Psoas muscle (tissue), 8 donors: ENCODE results near the gene EFNA3. TPM values are rescaled to one million over a fixed set of nuclear protein-coding genes. Genes with fewer than 3 reads are reported as not detected.

Experiments used
- ATAC-seq, 4 donors: fragments of 200-7000 bp; cut with Tn5 transposase; one replicate each; pipeline ENCODE4 v1.9.1; 2020; ENCODE audit warnings: moderate library complexity in 3 of 4, mild to moderate bottlenecking in 2 of 4
- DNase-seq, 2 donors: peaks; one replicate each; pipeline ENCODE4 v3.0.0-alpha.2; 2020
- H3K27ac ChIP-seq: fragments of 200-600 bp; one replicate; pipeline ENCODE4 v1.8.0; 2022
- H3K27me3 ChIP-seq, 3 donors: fragments of 200-600 bp in 1 of 3; one replicate each; pipeline versions ENCODE4 v1.6.1 to v1.8.0; 2013 to 2022; ENCODE audit warnings: low read length in 2 of 3, mild to moderate bottlenecking in 2 of 3, moderate library complexity in 1 of 3; ENCODE audit not compliant: insufficient read depth in 3 of 3
- H3K36me3 ChIP-seq, 2 donors: fragments of 200-600 bp in 1 of 2; one replicate each; pipeline versions ENCODE4 v1.6.1 to v1.8.0; 2013 to 2022; ENCODE audit warnings: low read depth in 1 of 2, mild to moderate bottlenecking in 1 of 2, moderate library complexity in 1 of 2; ENCODE audit not compliant: insufficient read depth in 1 of 2
- H3K4me1 ChIP-seq: fragments of 200-600 bp; one replicate; pipeline ENCODE4 v1.8.0; 2022
- H3K4me3 ChIP-seq: fragments of 200-600 bp; one replicate; pipeline ENCODE4 v1.8.0; 2022; ENCODE audit warnings: mild to moderate bottlenecking
- H3K9me3 ChIP-seq: fragments of 200-600 bp; one replicate; pipeline ENCODE4 v1.8.0; 2022
- whole genome bisulfite sequencing, 3 donors: extraction: QIAGEN DNeasy Blood & Tissue Kit; methylation state at CpG; one replicate each; pipeline versions ENCODE4 v1.1.6 to v1.1.7; 2013; 5-methylcytosine and 5-hydroxymethylcytosine counted together
- intact Hi-C, 2 donors: fragments of 100-400 bp; cut with DNase I; formaldehyde crosslinking; loops; one replicate each; pipeline versions ENCODE4 v1.11.0 to v1.14.2; 2022
- polyA plus RNA-seq, 3 donors: library from polyadenylated mRNA; stranded (reverse); fragments of 200-250 nt; gene quantifications; one replicate each; pipeline ENCODE4 v1.2.3, GENCODE V29; 2013
- total RNA-seq, 4 donors: library from RNA; stranded (reverse); fragmentation: NEBNext Ultra II Directional in 2 of 4; extraction: Animal tissue kit (Norgen Biotek cat#: 25700) in 2 of 4; gene quantifications; one replicate each; pipeline versions ENCODE4 v1.2.1 to v1.2.4, GENCODE V29; 2021 to 2023
- TF ChIP-seq, protein P1 (sequence below): fragments of 200-600 bp; IDR thresholded peaks from one replicate; pipeline ENCODE4 v1.8.0; 2022; ENCODE audit warnings: antibody characterized with exemption
- donor health status: healthy with polysubstance abuse.
- donor health status: DM: no; HTN: no; CAD: no; lungs with moderate emphysema.
- donor health status: Bipolar disorder and iron deficiency.
- donor health status: healthy.
- donor health status: DM: yes; HTN: yes; CAD: no.
- donor health status: DM: no; HTN: no; CAD: no.
- donor health status: DM: no; HTN: no; CAD: no.
- donor health status: DM: yes; HTN: yes; CAD: no.

Gene EFNA3
- total and polyA plus RNA-seq, 7 donors, result 0.17 to 1.00 (median 0.48) TPM; not detected in 1

DNA sequence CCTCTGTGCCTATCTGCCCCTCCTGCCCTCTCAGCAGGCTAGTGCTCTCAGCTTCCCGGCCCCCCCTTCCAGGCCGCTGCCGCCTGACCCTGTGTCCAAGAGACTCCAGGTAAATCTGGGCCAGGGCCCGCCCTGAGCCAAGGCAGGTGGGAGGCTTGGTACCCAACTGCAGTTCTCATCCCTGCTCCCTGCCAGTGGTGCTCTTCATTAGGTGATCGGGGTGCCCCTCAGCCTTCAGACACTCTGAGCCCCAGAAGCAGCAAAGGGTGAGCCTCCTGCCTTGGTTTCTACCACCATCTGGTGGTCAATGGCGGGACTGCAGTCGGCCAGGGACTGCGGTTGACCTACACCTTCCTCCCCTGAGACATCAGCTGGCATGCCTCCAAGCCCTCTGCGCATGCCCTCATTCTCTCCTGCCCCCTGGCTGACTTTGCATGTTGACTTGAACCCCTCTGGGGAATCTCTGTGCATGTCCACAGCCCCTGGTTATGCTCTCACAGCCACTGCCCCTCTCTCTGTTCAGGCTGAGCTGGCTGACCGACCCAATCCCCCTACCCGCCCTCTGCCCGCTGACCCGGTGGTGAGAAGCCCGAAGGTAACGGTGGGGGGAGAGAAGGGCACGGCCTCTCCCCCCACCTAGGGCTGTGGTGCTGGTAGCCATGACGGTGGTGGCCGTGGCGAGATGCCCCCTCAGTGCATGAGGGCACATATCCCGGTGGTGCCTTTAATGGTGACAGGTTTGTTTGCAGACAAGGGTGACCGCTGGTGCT is 17.1 kb upstream of the EFNA3 start:
- H3K36me3 ChIP-seq, result peaks cover 0 to 45% of the 10 kb centered on the region in 2 donors
- H3K4me1 ChIP-seq, result peaks cover 19% of the 10 kb centered on the region
- no peaks in the 10 kb centered on the region for H3K27me3 ChIP-seq
- H3K27ac ChIP-seq, result no peak overlapping the region
- TF ChIP-seq, protein P1, sequence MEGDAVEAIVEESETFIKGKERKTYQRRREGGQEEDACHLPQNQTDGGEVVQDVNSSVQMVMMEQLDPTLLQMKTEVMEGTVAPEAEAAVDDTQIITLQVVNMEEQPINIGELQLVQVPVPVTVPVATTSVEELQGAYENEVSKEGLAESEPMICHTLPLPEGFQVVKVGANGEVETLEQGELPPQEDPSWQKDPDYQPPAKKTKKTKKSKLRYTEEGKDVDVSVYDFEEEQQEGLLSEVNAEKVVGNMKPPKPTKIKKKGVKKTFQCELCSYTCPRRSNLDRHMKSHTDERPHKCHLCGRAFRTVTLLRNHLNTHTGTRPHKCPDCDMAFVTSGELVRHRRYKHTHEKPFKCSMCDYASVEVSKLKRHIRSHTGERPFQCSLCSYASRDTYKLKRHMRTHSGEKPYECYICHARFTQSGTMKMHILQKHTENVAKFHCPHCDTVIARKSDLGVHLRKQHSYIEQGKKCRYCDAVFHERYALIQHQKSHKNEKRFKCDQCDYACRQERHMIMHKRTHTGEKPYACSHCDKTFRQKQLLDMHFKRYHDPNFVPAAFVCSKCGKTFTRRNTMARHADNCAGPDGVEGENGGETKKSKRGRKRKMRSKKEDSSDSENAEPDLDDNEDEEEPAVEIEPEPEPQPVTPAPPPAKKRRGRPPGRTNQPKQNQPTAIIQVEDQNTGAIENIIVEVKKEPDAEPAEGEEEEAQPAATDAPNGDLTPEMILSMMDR, result peak; percentile 100
- peak; percentile 72 to 77 (median 75) for ATAC-seq
- intact Hi-C loops, result loop anchor here in 1 of 2 donors (1.0 to 10.0 kb wide), 4 partner anchors 16 to 397 kb away; no protein-coding TSS in a partner anchor
- no peaks in the 10 kb centered on the region for H3K9me3 ChIP-seq
- H3K4me3 ChIP-seq, result no peak overlapping the region
- 29 to 32% (median 31%) methylated on average over 18 to 21 of the region's 21 CpGs for WGBS, 3 donors
- DNase-seq, result peak; percentile 88 to 94

DNA sequence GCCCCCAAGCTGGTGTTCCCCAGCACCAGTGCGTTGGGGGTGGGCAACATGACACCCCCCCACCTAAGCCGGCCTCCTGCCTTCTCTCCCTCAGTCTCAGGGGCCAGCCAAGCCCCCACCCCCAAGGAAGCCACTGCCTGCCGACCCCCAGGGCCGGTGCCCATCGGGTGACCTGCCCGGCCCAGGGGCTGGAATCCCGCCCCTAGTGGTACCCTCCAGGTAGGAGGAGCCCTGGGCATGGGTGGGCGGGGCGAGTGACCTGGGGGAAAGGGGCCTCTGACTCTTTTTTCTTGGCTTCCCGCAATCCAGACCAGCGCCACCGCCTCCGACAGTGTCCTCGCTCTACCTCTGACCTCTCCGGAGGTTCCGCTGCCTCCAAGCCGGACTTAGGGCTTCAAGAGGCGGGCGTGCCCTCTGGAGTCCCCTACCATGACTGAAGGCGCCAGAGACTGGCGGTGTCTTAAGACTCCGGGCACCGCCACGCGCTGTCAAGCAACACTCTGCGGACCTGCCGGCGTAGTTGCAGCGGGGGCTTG is 16.4 kb upstream of the EFNA3 start:
- ATAC-seq (peak in 1 of 4 donors; percentile 2), DNase-seq (no peak)
- intact Hi-C loops, result loop anchor here in 1 of 2 donors (1.0 to 10.0 kb wide), 3 partner anchors 22 to 397 kb away; no protein-coding TSS in a partner anchor
- Histone ChIP-seq H3K9me3 (no peaks in the 10 kb centered on the region), H3K27me3 (no peaks in the 10 kb centered on the region), H3K4me3 (peak overlapping the region; percentile 97), H3K36me3 (peaks cover 0 to 39% of the 10 kb centered on the region in 2 donors), H3K27ac (no peak overlapping the region), H3K4me1 (peaks cover 19% of the 10 kb centered on the region)
- TF ChIP-seq, protein P1, result no peak
- WGBS, 3 donors, result 35 to 44% (median 43%) methylated on average over 28 to 29 of the region's 29 CpGs

DNA sequence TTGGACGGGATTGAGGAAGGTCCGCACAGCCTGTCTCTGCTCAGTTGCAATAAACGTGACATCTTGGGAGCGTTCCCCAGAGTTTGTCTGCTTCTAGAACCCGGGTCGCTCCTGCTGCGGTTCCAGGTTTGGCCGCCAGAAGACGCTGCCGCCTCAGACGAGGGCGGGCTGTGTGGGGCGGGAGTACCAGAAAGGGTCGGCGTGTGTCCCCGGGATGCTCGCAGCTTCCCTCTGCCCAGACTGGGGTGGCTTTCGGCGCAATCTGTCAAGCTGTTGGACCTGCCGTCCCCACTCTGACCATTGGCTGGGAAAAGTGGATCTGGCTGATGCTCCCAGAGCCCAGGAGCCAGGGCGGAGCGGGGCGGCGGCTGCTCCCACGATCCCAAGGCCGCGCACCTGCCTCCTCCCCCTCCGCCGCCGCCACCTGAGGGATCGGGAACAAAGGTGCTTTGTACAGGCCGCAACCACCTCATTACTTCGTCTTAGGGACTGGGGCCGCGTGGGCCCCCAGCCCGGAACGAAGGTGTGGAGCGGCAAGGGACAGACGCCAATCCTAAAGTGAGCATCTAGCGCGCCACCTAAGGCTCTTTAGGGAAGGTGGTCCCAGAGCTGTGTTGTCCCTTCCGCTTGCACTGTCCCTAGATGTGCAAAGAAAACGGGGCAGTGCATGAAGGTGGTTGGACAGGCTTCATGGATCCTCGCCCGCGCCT is 15.8 kb upstream of the EFNA3 start:
- peak overlapping the region; percentile 97 for H3K4me3 ChIP-seq
- peaks cover 19% of the 10 kb centered on the region for H3K4me1 ChIP-seq
- no peaks in the 10 kb centered on the region for H3K27me3 ChIP-seq
- peak overlapping the region; percentile 65 for H3K27ac ChIP-seq
- peaks cover 0 to 32% of the 10 kb centered on the region in 2 donors for H3K36me3 ChIP-seq
- intact Hi-C loops, result loop anchor here in 1 of 2 donors (1.0 to 10.0 kb wide), 3 partner anchors 21 to 398 kb away; no protein-coding TSS in a partner anchor
- 13 to 21% (median 20%) methylated on average over 45 to 46 of the region's 46 CpGs for WGBS, 3 donors
- DNase-seq (peak in 1 of 2 donors; percentile 59), ATAC-seq (peak; percentile 17 to 57 (median 38))
- TF ChIP-seq, protein P1, result peak; percentile 55
- H3K9me3 ChIP-seq, result no peaks in the 10 kb centered on the region

DNA sequence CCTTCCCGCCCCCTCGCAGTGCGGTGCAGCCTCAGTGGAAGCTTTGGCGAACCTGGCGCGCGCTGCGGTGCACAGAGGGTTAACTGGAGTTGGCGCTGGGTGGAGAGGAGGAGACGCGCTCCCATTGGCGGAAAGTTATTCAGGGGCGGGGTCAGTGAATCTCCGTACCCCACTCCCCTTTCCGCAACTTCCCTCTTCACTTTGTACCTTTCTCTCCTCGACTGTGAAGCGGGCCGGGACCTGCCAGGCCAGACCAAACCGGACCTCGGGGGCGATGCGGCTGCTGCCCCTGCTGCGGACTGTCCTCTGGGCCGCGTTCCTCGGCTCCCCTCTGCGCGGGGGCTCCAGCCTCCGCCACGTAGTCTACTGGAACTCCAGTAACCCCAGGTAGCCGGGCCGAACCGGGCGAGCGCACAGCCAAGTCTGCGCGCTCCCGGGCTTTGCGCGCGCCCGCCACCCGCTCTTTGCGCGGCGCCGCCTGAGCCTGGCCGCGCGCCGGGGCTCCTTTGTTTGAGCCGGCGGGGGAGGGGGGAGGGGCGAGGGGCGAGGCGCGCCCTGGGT is 15.0 kb upstream of the EFNA3 start, which contains the start of gene EFNA4:
Gene EFNA4 (plus strand): TSS at position 191 of the 561 bp plus-strand sequence. CDS start 84 bp downstream, at position 275.
- Histone ChIP-seq H3K27me3 (no peaks in the 10 kb centered on the region), H3K27ac (peak within 1 kb of the TSS; percentile 65), H3K4me1 (peaks cover 19% of the 10 kb centered on the region), H3K4me3 (peak within 1 kb of the TSS; percentile 97), H3K36me3 (peaks cover 0 to 24% of the 10 kb centered on the region in 2 donors), H3K9me3 (no peaks in the 10 kb centered on the region)
- intact Hi-C loops, result loop anchor here in 1 of 2 donors (5.0 to 10.0 kb wide), 2 partner anchors 111 to 399 kb away; no protein-coding TSS in a partner anchor
- DNase-seq, result peak; percentile 81 to 86
- peak; percentile 79 to 92 (median 85) for ATAC-seq
- 0% methylated on average over 27 to 56 of the region's 57 CpGs for WGBS, 3 donors
- TF ChIP-seq, protein P1, result no peak
